Activated T-cell treated with anti-CD3 and anti-CD28 coated beads for 1 hour (primary cell): ENCODE measurements around the gene FERMT3.

Experiments
- DNase-seq: peaks from one replicate; pipeline ENCODE4 v3.0.0-alpha.2; 2020; ENCODE audit warnings: low read depth

Gene FERMT3

GRCh38 chr11:64249563-64250414, 43.3 kb downstream of the FERMT3 start:
- no peak for DNase-seq

GRCh38 chr11:64250415-64251015, 44.0 kb downstream of the FERMT3 start:
- DNase-seq, result no peak

- DNase-seq, result peak; percentile 64
These were observed 44.7 kb downstream of the FERMT3 start, which contains the start of gene PLCB3 for GRCh38 chr11:64251016-64251752. TSS of gene PLCB3 (plus strand) at chr11:64251530. CDS start at chr11:64251650, 120 bp downstream.

- DNase-seq, result no peak
These were observed 45.2 kb downstream of the FERMT3 start for GRCh38 chr11:64251753-64252002.

GRCh38 chr11:64252003-64252872, 45.7 kb downstream of the FERMT3 start:
- no peak for DNase-seq

GRCh38 chr11:64253043-64253442, 46.5 kb downstream of the FERMT3 start:
- DNase-seq, result no peak

GRCh38 chr11:64253481-64253880, 47.0 kb downstream of the FERMT3 start:
- DNase-seq, result no peak

- DNase-seq, result no peak
These were observed 47.8 kb downstream of the FERMT3 start for GRCh38 chr11:64254326-64254725.

- DNase-seq, result no peak
These were observed 48.9 kb downstream of the FERMT3 start for GRCh38 chr11:64255135-64256128.

- no peak for DNase-seq
These were observed 49.8 kb downstream of the FERMT3 start for GRCh38 chr11:64256300-64256699.

- no peak for DNase-seq
These were observed 51.8 kb downstream of the FERMT3 start for GRCh38 chr11:64258356-64258755.

GRCh38 chr11:64258946-64259532, 52.5 kb downstream of the FERMT3 start:
- no peak for DNase-seq

- DNase-seq, result no peak
These were observed 53.1 kb downstream of the FERMT3 start for GRCh38 chr11:64259533-64260067.

- DNase-seq, result no peak
These were observed 53.7 kb downstream of the FERMT3 start for GRCh38 chr11:64260147-64260708.

GRCh38 chr11:64261556-64262080, 55.1 kb downstream of the FERMT3 start:
- no peak for DNase-seq

- DNase-seq, result no peak
These were observed 55.9 kb downstream of the FERMT3 start for GRCh38 chr11:64262271-64263002.

GRCh38 chr11:64263021-64263946, 56.8 kb downstream of the FERMT3 start:
- no peak for DNase-seq

GRCh38 chr11:64263947-64264317, 57.4 kb downstream of the FERMT3 start:
- no peak for DNase-seq
